Measurements from ENCODE around the gene CPNE5. TPM values are rescaled to one million over a fixed set of nuclear protein-coding genes. Genes with fewer than 3 reads are reported as not detected.
A peak's percentile ranks its signal among the peaks of the same experiment; 100 is the strongest.

The CPNE5 gene
- total RNA-seq, 1 experiment from 2014 or later, result 0.63 TPM

- no peak for DNase-seq (ENCODE audit: low read depth, low spot score)
- in situ Hi-C loops (cut with HindIII; ENCODE audit: low pct_unique_long_range_greater_than_20kb, low sequenced_read_pairs), result no loop called here
Measured at GRCh38 chr6:36862164-36862847, 23.1 kb upstream of the CPNE5 start.

- DNase-seq (ENCODE audit: low read depth, low spot score), result no peak
- in situ Hi-C loops (cut with HindIII; ENCODE audit: low pct_unique_long_range_greater_than_20kb, low sequenced_read_pairs), result no loop called here
Measured at GRCh38 chr6:36860126-36860525, 20.9 kb upstream of the CPNE5 start.

- in situ Hi-C loops (cut with HindIII; ENCODE audit: low pct_unique_long_range_greater_than_20kb, low sequenced_read_pairs), result no loop called here
Measured at GRCh38 chr6:36858407-36858981, 19.2 kb upstream of the CPNE5 start.

GRCh38 chr6:36857325-36857724 is 18.1 kb upstream of the CPNE5 start:
- DNase-seq (ENCODE audit: low read depth, low spot score), result no peak
- in situ Hi-C loops (cut with HindIII; ENCODE audit: low pct_unique_long_range_greater_than_20kb, low sequenced_read_pairs), result no loop called here

More at GRCh38 chr6:36858407-36858981, 19.2 kb upstream of the CPNE5 start:
- DNase-seq (ENCODE audit: low read depth, low spot score), result no peak

GRCh38 chr6:36856277-36856676 is 17.0 kb upstream of the CPNE5 start:
- in situ Hi-C loops (cut with HindIII; ENCODE audit: low pct_unique_long_range_greater_than_20kb, low sequenced_read_pairs), result no loop called here
- DNase-seq (ENCODE audit: low read depth, low spot score), result no peak

- no peak for DNase-seq (ENCODE audit: low read depth, low spot score)
- in situ Hi-C loops (cut with HindIII; ENCODE audit: low pct_unique_long_range_greater_than_20kb, low sequenced_read_pairs), result no loop called here
Measured at GRCh38 chr6:36855750-36856149, 16.5 kb upstream of the CPNE5 start.

- in situ Hi-C loops (cut with HindIII; ENCODE audit: low pct_unique_long_range_greater_than_20kb, low sequenced_read_pairs), result no loop called here
- peak; percentile 49 for DNase-seq (ENCODE audit: low read depth, low spot score)
Measured at GRCh38 chr6:36853325-36853724, 14.1 kb upstream of the CPNE5 start.

GRCh38 chr6:36852481-36853147 is 13.4 kb upstream of the CPNE5 start:
- in situ Hi-C loops (cut with HindIII; ENCODE audit: low pct_unique_long_range_greater_than_20kb, low sequenced_read_pairs), result no loop called here
- peak; percentile 50 for DNase-seq (ENCODE audit: low read depth, low spot score)

- in situ Hi-C loops (cut with HindIII; ENCODE audit: low pct_unique_long_range_greater_than_20kb, low sequenced_read_pairs), result no loop called here
- DNase-seq (ENCODE audit: low read depth, low spot score), result no peak
Measured at GRCh38 chr6:36851626-36852025, 12.4 kb upstream of the CPNE5 start.

GRCh38 chr6:36851149-36851614 is 11.9 kb upstream of the CPNE5 start:
- in situ Hi-C loops (cut with HindIII; ENCODE audit: low pct_unique_long_range_greater_than_20kb, low sequenced_read_pairs), result no loop called here

GRCh38 chr6:36850021-36850420 is 10.8 kb upstream of the CPNE5 start:
- in situ Hi-C loops (cut with HindIII; ENCODE audit: low pct_unique_long_range_greater_than_20kb, low sequenced_read_pairs), result no loop called here
- no peak for DNase-seq (ENCODE audit: low read depth, low spot score)

More at GRCh38 chr6:36851149-36851614, 11.9 kb upstream of the CPNE5 start:
- peak; percentile 77 for DNase-seq (ENCODE audit: low read depth, low spot score)

- in situ Hi-C loops (cut with HindIII; ENCODE audit: low pct_unique_long_range_greater_than_20kb, low sequenced_read_pairs), result no loop called here
- DNase-seq (ENCODE audit: low read depth, low spot score), result peak; percentile 73
Measured at GRCh38 chr6:36848658-36849441, 9.6 kb upstream of the CPNE5 start.

GRCh38 chr6:36847991-36848390 is 8.7 kb upstream of the CPNE5 start:
- in situ Hi-C loops (cut with HindIII; ENCODE audit: low pct_unique_long_range_greater_than_20kb, low sequenced_read_pairs), result no loop called here
- DNase-seq (ENCODE audit: low read depth, low spot score), result no peak

GRCh38 chr6:36847152-36847551 is 7.9 kb upstream of the CPNE5 start:
- in situ Hi-C loops (cut with HindIII; ENCODE audit: low pct_unique_long_range_greater_than_20kb, low sequenced_read_pairs), result no loop called here
- DNase-seq (ENCODE audit: low read depth, low spot score), result peak; percentile 22

- no peak for DNase-seq (ENCODE audit: low read depth, low spot score)
Measured at GRCh38 chr6:36845233-36845632, 6.0 kb upstream of the CPNE5 start.

GRCh38 chr6:36844232-36845170 is 5.3 kb upstream of the CPNE5 start:
- in situ Hi-C loops (cut with HindIII; ENCODE audit: low pct_unique_long_range_greater_than_20kb, low sequenced_read_pairs), result no loop called here
- DNase-seq (ENCODE audit: low read depth, low spot score), result no peak

More at GRCh38 chr6:36845233-36845632, 6.0 kb upstream of the CPNE5 start:
- in situ Hi-C loops (cut with HindIII; ENCODE audit: low pct_unique_long_range_greater_than_20kb, low sequenced_read_pairs), result no loop called here

GRCh38 chr6:36843170-36843569 is 3.9 kb upstream of the CPNE5 start:
- in situ Hi-C loops (cut with HindIII; ENCODE audit: low pct_unique_long_range_greater_than_20kb, low sequenced_read_pairs), result no loop called here
- no peak for DNase-seq (ENCODE audit: low read depth, low spot score)
